Fibroblast of pulmonary artery (primary cell): ENCODE data around the gene FILIP1L.
A peak's percentile ranks its signal among the peaks of the same experiment; 100 is the strongest.

Experiments used
- DNase-seq: peaks from one replicate; pipeline ENCODE4 v3.0.0-alpha.2; 2010; ENCODE audit warnings: low read depth
- H3K4me3 ChIP-seq: replicated peaks from 2 replicates; pipeline ENCODE4 v1.5.1; 2011; ENCODE audit warnings: low read depth, mild to moderate bottlenecking, control low read depth, low read length, moderate library complexity
- CTCF ChIP-seq: IDR thresholded peaks from 2 replicates; pipeline ENCODE4 v1.5.1; 2011; ENCODE audit warnings: mild to moderate bottlenecking, control low read depth, low read length, inconsistent platforms; ENCODE audit errors: missing control alignments

FILIP1L gene

GRCh38 chr3:100114413-100115030 is at the start of gene FILIP1L:
TSS of gene FILIP1L (minus strand) at chr3:100114501.
- TF ChIP-seq CTCF, result no peak
- no peak for DNase-seq
- no peak within 1 kb of the TSS for H3K4me3 ChIP-seq

DNA sequence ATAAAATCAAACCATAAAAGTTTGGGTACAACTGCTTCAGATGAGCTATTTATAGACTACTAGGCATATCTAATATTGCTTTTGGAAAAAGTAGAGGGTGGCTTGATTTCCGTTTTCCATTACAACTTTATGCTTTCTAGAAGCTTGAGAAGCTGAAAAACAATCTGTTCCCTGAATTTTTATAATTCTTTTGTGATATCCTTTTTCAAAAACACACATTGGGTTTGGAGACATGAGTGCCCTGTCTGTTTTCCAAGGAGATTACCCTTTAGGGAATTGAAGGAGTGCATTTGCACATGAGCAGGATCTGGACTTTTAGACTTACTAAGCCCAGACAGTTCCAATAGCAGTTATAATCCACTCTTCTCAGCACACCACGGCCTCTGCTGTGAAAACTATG is 49.5 kb upstream of the FILIP1L start:
- no peak for DNase-seq
- no peak for TF ChIP-seq CTCF
- no peak overlapping the region for H3K4me3 ChIP-seq

GRCh38 chr3:100160521-100160920 is 46.2 kb upstream of the FILIP1L start:
- no peak for TF ChIP-seq CTCF
- no peak for DNase-seq
- H3K4me3 ChIP-seq, result no peak overlapping the region

GRCh38 chr3:100159331-100160153 is 45.2 kb upstream of the FILIP1L start:
- H3K4me3 ChIP-seq, result no peak overlapping the region
- no peak for TF ChIP-seq CTCF
- DNase-seq, result peak; percentile 77

DNA sequence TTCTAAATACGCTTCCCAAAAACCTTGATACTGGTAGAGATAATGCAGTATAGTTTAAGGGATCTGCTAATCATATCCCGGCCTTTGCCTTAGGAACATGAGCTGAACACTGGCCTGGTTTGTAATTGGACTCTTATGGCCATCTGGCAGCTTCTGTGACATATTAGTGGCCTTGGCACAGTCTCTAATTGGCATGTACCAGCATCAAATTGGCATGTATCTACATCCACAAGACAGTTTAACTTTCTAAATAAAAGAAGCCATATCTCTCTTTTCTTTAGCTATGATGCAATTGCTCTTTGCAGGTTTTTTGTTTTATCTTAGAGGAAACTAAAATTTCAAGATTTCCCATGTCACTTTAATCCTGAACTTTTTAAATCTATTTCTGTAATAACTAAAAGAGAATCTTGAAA is 44.6 kb upstream of the FILIP1L start:
- no peak for TF ChIP-seq CTCF
- no peak overlapping the region for H3K4me3 ChIP-seq
- no peak for DNase-seq

DNA sequence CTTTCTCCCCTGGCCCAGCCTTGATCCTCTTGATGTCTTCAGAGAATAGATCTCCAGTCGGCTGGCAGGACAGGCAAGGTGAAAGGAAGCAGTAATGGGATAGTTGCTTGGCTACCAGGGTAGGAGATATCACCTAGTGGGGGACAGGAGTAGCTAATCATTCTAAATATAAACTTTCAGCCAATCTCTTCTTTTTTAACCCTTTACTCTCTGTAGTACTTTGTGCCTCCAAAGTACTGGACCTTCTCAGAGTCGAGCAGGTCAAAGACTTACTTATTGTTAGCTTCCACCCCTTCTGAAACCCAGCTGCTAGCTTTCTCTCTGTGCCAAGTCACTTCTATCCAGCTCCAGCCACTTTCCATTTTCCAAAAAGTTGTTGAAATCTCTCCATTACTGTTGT is 43.4 kb upstream of the FILIP1L start:
- TF ChIP-seq CTCF, result no peak
- H3K4me3 ChIP-seq, result no peak overlapping the region
- DNase-seq, result no peak
